ENCODE measurements around the gene PABPN1L. TPM values are rescaled to one million over a fixed set of nuclear protein-coding genes. Genes with fewer than 3 reads are reported as not detected.

PABPN1L gene
- total and polyA plus RNA-seq, 2 donors (not counting 1 experiment from before 2014, with no cell fraction given) = 0.21 to 0.84 TPM

DNA sequence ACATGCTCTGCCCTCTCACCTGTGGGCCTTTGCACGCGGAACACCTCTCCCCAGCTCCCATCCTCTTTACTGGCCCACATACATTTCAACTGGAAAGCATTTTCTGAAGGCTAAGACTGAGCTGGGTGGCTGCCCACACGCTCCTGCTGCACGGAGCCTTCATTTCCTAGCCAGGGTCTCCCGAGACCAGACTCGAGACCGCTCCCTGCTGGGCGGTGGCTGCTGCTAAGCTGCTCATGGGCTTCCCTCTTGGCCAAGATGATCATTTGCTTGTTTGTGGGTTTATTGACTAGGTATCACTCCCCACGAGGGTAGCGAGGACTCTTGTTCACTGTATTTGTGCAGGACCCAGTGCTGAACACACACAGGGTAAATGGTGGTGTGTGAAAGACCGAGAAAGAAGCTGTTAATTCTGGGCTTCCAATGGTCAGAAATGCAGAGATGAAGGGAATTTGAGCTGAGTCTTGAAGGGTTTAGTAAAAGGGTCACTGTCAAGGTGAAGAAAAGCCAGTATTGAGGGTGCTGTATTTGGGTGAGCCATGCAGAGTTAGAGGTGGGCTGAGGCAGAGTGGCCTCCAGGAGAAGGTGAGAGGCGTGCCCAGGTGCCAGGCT, 8.6 kb downstream of the PABPN1L start:
- 16% methylated on average over 12 of the region's 12 CpGs for WGBS (ENCODE audit: insufficient coverage)
- POLR2A ChIA-PET = interaction anchor here (0.6 to 1.9 kb wide), 6 partner anchors 45 to 360 kb away, joined by 3 to 11 read pairs (median 3); partner anchors contain the start of genes APRT and ZNF778
- peak overlapping the region; percentile 94 for H3K27ac Mint-ChIP-seq

More for the DNA sequence above, 8.6 kb downstream of the PABPN1L start:
- Histone ChIP-seq H3K9ac (ENCODE audit: low read length) (peak overlapping the region; percentile 87), H3K27me3 (replicated peaks in 1 of 4; ENCODE audit: control extremely low read depth in 1 of 4, control insufficient read depth in 3 of 4, insufficient read depth in 4 of 4, low read length in 3 of 4) (no peaks in the 10 kb centered on the region), H3K36me3 (replicated peaks in 1 of 2; ENCODE audit: control extremely low read depth in 1 of 2, control insufficient read depth in 1 of 2, extremely low read depth in 1 of 2, insufficient read depth in 2 of 2, low read length in 1 of 2) (peaks cover 0 to 34% of the 10 kb centered on the region in 2 experiments), H3K79me2 (ENCODE audit: control insufficient read depth, insufficient read depth, low read length) (peaks cover 46% of the 10 kb centered on the region), H3K4me1 (ENCODE audit: control insufficient read depth in 2 of 2, insufficient read depth in 2 of 2, low read length in 2 of 2) (peaks cover 30 to 36% of the 10 kb centered on the region in 2 donors), H2AFZ (ENCODE audit: insufficient read depth, low read depth, low read length, poor library complexity, severe bottlenecking) (peak overlapping the region; percentile 92), H4K20me1 (ENCODE audit: control insufficient read depth, insufficient read depth, low read length, poor library complexity, severe bottlenecking) (peaks cover 40% of the 10 kb centered on the region), H3K9me3 (ENCODE audit: control extremely low read depth in 1 of 3, control insufficient read depth in 2 of 3, insufficient read depth in 1 of 3, low read length in 2 of 3) (no peaks in the 10 kb centered on the region), H3K4me2 (replicated peaks; ENCODE audit: low read depth, low read length, poor library complexity, severe bottlenecking) (peak overlapping the region; percentile 91), H3K27ac (ENCODE audit: low read length in 2 of 2) (peak overlapping the region in 1 of 2 donors; percentile 80), H3K4me3 (ENCODE audit: control extremely low read depth in 1 of 5, extremely low read depth in 1 of 5, insufficient read depth in 1 of 5, low read depth in 2 of 5, low read length in 4 of 5) (peak overlapping the region; percentile 80 to 98 (median 93))
- Mint-ChIP-seq H3K27me3 (no peaks in the 10 kb centered on the region), H3K9me3 (ENCODE audit: insufficient read depth) (no peaks in the 10 kb centered on the region), H3K4me3 (peak overlapping the region; percentile 97), H3K4me1 (peaks cover 34% of the 10 kb centered on the region)
- ATAC-seq (ENCODE audit: low read depth) = peak; percentile 42
- intact Hi-C loops (cut with micrococcal nuclease) = loop anchor here (1.0 to 2.0 kb wide), 7 partner anchors 46 to 359 kb away; partner anchors contain the start of genes CDH15, CDT1, PIEZO1 and ZNF778
- DNase-seq = peak; percentile 83
- TF ChIP-seq CTCF (IDR thresholded peaks at IDR 0.05) (peak; percentile 77), EZH2 (IDR thresholded peaks at IDR 0.05; ENCODE audit: borderline replicate concordance, insufficient read depth, low read depth, low read length, poor library complexity, severe bottlenecking) (no peak)
- CTCF ChIA-PET = interaction anchor here (0.8 to 3.0 kb wide), 25 partner anchors 9 to 769 kb away, joined by 3 to 50 read pairs (median 3); partner anchors contain the start of genes APRT, PABPN1L, PIEZO1 and ZNF778
